ENCODE data around the gene KIAA0825. TPM values are rescaled to one million over a fixed set of nuclear protein-coding genes. Genes with fewer than 3 reads are reported as not detected.

The KIAA0825 gene
- total RNA-seq, 5 donors from 2014 or later (not counting 1 experiment from before 2014, with no cell fraction given), result 1.4 to 4.0 (median 1.6) TPM

GRCh38 chr5:94420885-94421284, 197.5 kb downstream of the KIAA0825 start:
- ChIA-PET POLR2A (no interaction called here), CTCF (interaction anchor here in 1 of 2 donors (0.6 kb wide), 1 partner anchor 1971 kb away, joined by 3 read pairs; no protein-coding TSS in a partner anchor)
- Mint-ChIP-seq H3K27me3 (no peaks in the 10 kb centered on the region), H3K27ac (no peak overlapping the region), H3K36me3 (no peaks in the 10 kb centered on the region), H3K9me3 (no peaks in the 10 kb centered on the region), H3K4me1 (no peaks in the 10 kb centered on the region), H3K4me3 (no peak overlapping the region)
- Histone ChIP-seq H3K27ac (ENCODE audit: low read length) (no peak overlapping the region), H3K27me3 (replicated peaks in 1 of 2; ENCODE audit: control insufficient read depth in 2 of 2, extremely low read depth in 1 of 2, insufficient read depth in 2 of 2, low read length in 1 of 2) (no peaks in the 10 kb centered on the region), H3K9me3 (no peaks in the 10 kb centered on the region), H3K36me3 (ENCODE audit: control insufficient read depth in 2 of 2, extremely low read depth in 1 of 2, insufficient read depth in 1 of 2, low read length in 1 of 2) (no peaks in the 10 kb centered on the region), H3K4me3 (ENCODE audit: control insufficient read depth in 1 of 2, extremely low read depth in 1 of 2, low read length in 1 of 2) (no peak overlapping the region), H3K4me1 (ENCODE audit: control insufficient read depth in 1 of 2, extremely low read depth in 1 of 2, insufficient read depth in 2 of 2, low read length in 2 of 2) (no peaks in the 10 kb centered on the region)
- no CpG with 5 or more reads among the region's 2 CpGs for WGBS (ENCODE audit: insufficient coverage)
- DNase-seq (no peak), ATAC-seq (replicated peaks in 1 of 4) (no peak)

DNA sequence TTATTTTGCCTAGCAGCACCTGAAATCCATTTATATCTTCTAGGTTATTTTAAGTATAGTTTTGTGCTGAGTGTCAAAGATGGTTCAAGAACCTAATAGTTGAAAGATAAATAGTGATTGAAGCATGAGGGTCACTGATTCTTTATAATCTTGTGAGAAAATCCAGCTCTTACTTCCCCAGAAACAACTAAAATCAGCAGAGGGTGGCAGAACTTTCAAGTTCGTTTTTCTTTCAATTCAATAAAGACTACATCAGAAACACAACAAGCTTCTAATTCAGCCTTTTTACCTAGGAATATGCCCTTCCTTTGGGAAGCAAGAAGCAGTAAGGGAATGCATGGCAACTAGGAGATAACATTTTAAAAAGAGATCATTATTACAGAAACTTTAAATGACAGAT, 202.6 kb downstream of the KIAA0825 start:
- Histone ChIP-seq H3K9me3 (no peaks in the 10 kb centered on the region), H3K36me3 (ENCODE audit: control insufficient read depth in 2 of 2, extremely low read depth in 1 of 2, insufficient read depth in 1 of 2, low read length in 1 of 2) (no peaks in the 10 kb centered on the region), H3K27me3 (replicated peaks in 1 of 2; ENCODE audit: control insufficient read depth in 2 of 2, extremely low read depth in 1 of 2, insufficient read depth in 2 of 2, low read length in 1 of 2) (no peaks in the 10 kb centered on the region), H3K27ac (ENCODE audit: low read length) (no peak overlapping the region), H3K4me1 (ENCODE audit: control insufficient read depth in 1 of 2, extremely low read depth in 1 of 2, insufficient read depth in 2 of 2, low read length in 2 of 2) (no peaks in the 10 kb centered on the region), H3K4me3 (ENCODE audit: control insufficient read depth in 1 of 2, extremely low read depth in 1 of 2, low read length in 1 of 2) (no peak overlapping the region)
- Mint-ChIP-seq H3K27me3 (no peaks in the 10 kb centered on the region), H3K9me3 (no peaks in the 10 kb centered on the region), H3K27ac (no peak overlapping the region), H3K36me3 (peaks cover 2% of the 10 kb centered on the region), H3K4me3 (no peak overlapping the region), H3K4me1 (no peaks in the 10 kb centered on the region)
- ChIA-PET CTCF (no interaction called here), POLR2A (no interaction called here)
- ATAC-seq (replicated peaks in 1 of 4) (no peak), DNase-seq (no peak)
- WGBS (ENCODE audit: insufficient coverage), result no CpG with 5 or more reads among the region's 1 CpG

DNA sequence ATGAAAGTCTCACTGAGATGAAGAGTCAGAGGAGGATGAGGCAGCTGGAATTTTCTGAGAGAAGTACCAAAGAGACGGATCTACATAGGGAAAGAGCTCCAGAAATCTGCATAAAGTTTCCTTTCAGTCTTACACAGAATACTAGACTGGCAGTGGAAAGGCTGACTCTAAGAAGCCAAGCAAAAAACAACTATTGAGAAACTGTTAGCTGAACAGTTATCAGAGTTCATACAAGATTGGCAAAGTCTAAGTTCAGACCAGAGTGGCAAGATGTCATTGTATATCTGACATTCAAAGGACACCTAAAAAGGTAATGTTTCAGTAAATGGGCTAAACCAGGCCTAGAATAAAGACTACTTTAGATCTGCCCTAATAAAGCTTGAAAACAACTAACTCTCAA, 209.0 kb downstream of the KIAA0825 start:
- no peaks in the 10 kb centered on the region for H3K4me1 Mint-ChIP-seq
- no peak overlapping the region for H3K27ac ChIP-seq (ENCODE audit: low read length)
- peaks cover 19% of the 10 kb centered on the region for H3K36me3 Mint-ChIP-seq
- no peaks in the 10 kb centered on the region for H3K9me3 ChIP-seq
- ATAC-seq (replicated peaks in 1 of 4) (no peak), DNase-seq (no peak)
- ChIA-PET POLR2A (interaction anchor here in 1 of 2 donors (0.7 kb wide), 1 partner anchor 78 kb away, joined by 3 read pairs; no protein-coding TSS in a partner anchor), CTCF (no interaction called here)
- no peak overlapping the region for H3K4me3 Mint-ChIP-seq
- H3K9me3 Mint-ChIP-seq, result peaks cover 0 to 15% (median 7%) of the 10 kb centered on the region in 3 donors
- no peaks in the 10 kb centered on the region for H3K4me1 ChIP-seq (ENCODE audit: control insufficient read depth in 1 of 2, extremely low read depth in 1 of 2, insufficient read depth in 2 of 2, low read length in 2 of 2)
- no peaks in the 10 kb centered on the region for H3K27me3 Mint-ChIP-seq
- H3K27ac Mint-ChIP-seq, result no peak overlapping the region
- H3K4me3 ChIP-seq (ENCODE audit: control insufficient read depth in 1 of 2, extremely low read depth in 1 of 2, low read length in 1 of 2), result no peak overlapping the region
- H3K27me3 ChIP-seq (replicated peaks in 1 of 2; ENCODE audit: control insufficient read depth in 2 of 2, extremely low read depth in 1 of 2, insufficient read depth in 2 of 2, low read length in 1 of 2), result no peaks in the 10 kb centered on the region
- WGBS (ENCODE audit: insufficient coverage), result 100% methylated on average over 1 of the region's 1 CpG
- no peaks in the 10 kb centered on the region for H3K36me3 ChIP-seq (ENCODE audit: control insufficient read depth in 2 of 2, extremely low read depth in 1 of 2, insufficient read depth in 1 of 2, low read length in 1 of 2)

DNA sequence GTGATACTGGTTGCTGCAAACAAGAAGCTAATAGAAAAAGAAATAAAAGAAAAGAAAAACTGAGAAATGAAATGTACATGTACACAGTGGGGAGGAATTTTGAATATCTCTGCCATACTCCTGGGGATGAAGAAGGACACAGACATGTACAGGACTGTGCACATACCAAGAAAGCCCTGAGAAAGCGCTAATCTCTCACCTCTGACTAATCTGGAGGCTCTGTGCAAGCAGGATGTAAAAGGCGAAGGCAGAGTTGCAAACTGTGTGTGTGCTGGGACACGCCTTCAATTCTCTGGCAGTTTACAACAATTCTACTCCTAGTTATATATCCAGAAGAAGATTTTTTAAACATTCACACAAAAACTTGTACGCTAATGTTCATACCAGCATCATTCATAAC, 211.4 kb downstream of the KIAA0825 start:
- ATAC-seq (replicated peaks in 1 of 4) (no peak), DNase-seq (no peak)
- Mint-ChIP-seq H3K27ac (no peak overlapping the region), H3K9me3 (peaks cover 0 to 15% (median 7%) of the 10 kb centered on the region in 3 donors), H3K36me3 (peaks cover 27% of the 10 kb centered on the region), H3K27me3 (no peaks in the 10 kb centered on the region), H3K4me3 (no peak overlapping the region), H3K4me1 (no peaks in the 10 kb centered on the region)
- Histone ChIP-seq H3K36me3 (ENCODE audit: control insufficient read depth in 2 of 2, extremely low read depth in 1 of 2, insufficient read depth in 1 of 2, low read length in 1 of 2) (no peaks in the 10 kb centered on the region), H3K9me3 (no peaks in the 10 kb centered on the region), H3K4me1 (ENCODE audit: control insufficient read depth in 1 of 2, extremely low read depth in 1 of 2, insufficient read depth in 2 of 2, low read length in 2 of 2) (no peaks in the 10 kb centered on the region), H3K27me3 (replicated peaks in 1 of 2; ENCODE audit: control insufficient read depth in 2 of 2, extremely low read depth in 1 of 2, insufficient read depth in 2 of 2, low read length in 1 of 2) (no peaks in the 10 kb centered on the region), H3K27ac (ENCODE audit: low read length) (no peak overlapping the region), H3K4me3 (ENCODE audit: control insufficient read depth in 1 of 2, extremely low read depth in 1 of 2, low read length in 1 of 2) (no peak overlapping the region)
- ChIA-PET CTCF (no interaction called here), POLR2A (no interaction called here)
- WGBS (ENCODE audit: insufficient coverage), result no CpG with 5 or more reads among the region's 4 CpGs

GRCh38 chr5:94403483-94403882, 214.9 kb downstream of the KIAA0825 start:
- Mint-ChIP-seq H3K36me3 (peaks cover 14% of the 10 kb centered on the region), H3K4me3 (no peak overlapping the region)
- CTCF ChIA-PET, result no interaction called here

DNA sequence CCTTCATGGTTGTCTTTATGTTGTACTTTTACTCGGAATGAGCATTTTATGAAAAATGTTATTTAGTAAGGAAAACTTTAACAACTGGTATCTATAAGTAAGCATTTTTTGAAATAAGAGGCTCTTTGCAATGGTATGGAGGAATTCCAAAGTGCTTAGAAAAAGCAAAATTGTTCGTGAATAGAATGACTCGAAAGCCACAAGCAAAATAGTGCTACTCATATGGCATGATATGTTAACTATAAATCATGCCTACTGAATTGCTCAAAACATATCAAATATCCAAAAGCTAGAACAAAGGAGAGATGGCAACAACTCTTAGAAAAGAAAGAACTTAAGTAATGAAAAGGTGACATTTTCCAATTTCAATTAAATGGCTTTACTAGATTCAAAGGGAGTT, 216.3 kb downstream of the KIAA0825 start:
- Mint-ChIP-seq H3K27ac (no peak overlapping the region), H3K4me1 (no peaks in the 10 kb centered on the region), H3K27me3 (no peaks in the 10 kb centered on the region), H3K4me3 (no peak overlapping the region), H3K9me3 (no peaks in the 10 kb centered on the region), H3K36me3 (peaks cover 11% of the 10 kb centered on the region)
- Histone ChIP-seq H3K36me3 (ENCODE audit: control insufficient read depth in 2 of 2, extremely low read depth in 1 of 2, insufficient read depth in 1 of 2, low read length in 1 of 2) (no peaks in the 10 kb centered on the region), H3K27me3 (replicated peaks in 1 of 2; ENCODE audit: control insufficient read depth in 2 of 2, extremely low read depth in 1 of 2, insufficient read depth in 2 of 2, low read length in 1 of 2) (no peaks in the 10 kb centered on the region), H3K9me3 (no peaks in the 10 kb centered on the region), H3K4me3 (ENCODE audit: control insufficient read depth in 1 of 2, extremely low read depth in 1 of 2, low read length in 1 of 2) (no peak overlapping the region), H3K27ac (ENCODE audit: low read length) (no peak overlapping the region), H3K4me1 (ENCODE audit: control insufficient read depth in 1 of 2, extremely low read depth in 1 of 2, insufficient read depth in 2 of 2, low read length in 2 of 2) (no peaks in the 10 kb centered on the region)
- DNase-seq (no peak), ATAC-seq (replicated peaks in 1 of 4) (no peak)
- POLR2A ChIA-PET, result no interaction called here
- no CpG with 5 or more reads among the region's 3 CpGs for WGBS (ENCODE audit: insufficient coverage)
- CTCF ChIA-PET, result no interaction called here

More at GRCh38 chr5:94403483-94403882, 214.9 kb downstream of the KIAA0825 start:
- Mint-ChIP-seq H3K4me1 (no peaks in the 10 kb centered on the region), H3K27me3 (no peaks in the 10 kb centered on the region), H3K9me3 (no peaks in the 10 kb centered on the region), H3K27ac (no peak overlapping the region)
- no peaks in the 10 kb centered on the region for H3K9me3 ChIP-seq
- WGBS (ENCODE audit: insufficient coverage), result 91% methylated on average over 4 of the region's 5 CpGs
- no peaks in the 10 kb centered on the region for H3K27me3 ChIP-seq (replicated peaks in 1 of 2; ENCODE audit: control insufficient read depth in 2 of 2, extremely low read depth in 1 of 2, insufficient read depth in 2 of 2, low read length in 1 of 2)
- no peaks in the 10 kb centered on the region for H3K36me3 ChIP-seq (ENCODE audit: control insufficient read depth in 2 of 2, extremely low read depth in 1 of 2, insufficient read depth in 1 of 2, low read length in 1 of 2)
- ATAC-seq (replicated peaks in 1 of 4), result no peak
- H3K4me1 ChIP-seq (ENCODE audit: control insufficient read depth in 1 of 2, extremely low read depth in 1 of 2, insufficient read depth in 2 of 2, low read length in 2 of 2), result no peaks in the 10 kb centered on the region
- H3K4me3 ChIP-seq (ENCODE audit: control insufficient read depth in 1 of 2, extremely low read depth in 1 of 2, low read length in 1 of 2), result no peak overlapping the region
- DNase-seq, result no peak
- no peak overlapping the region for H3K27ac ChIP-seq (ENCODE audit: low read length)
- POLR2A ChIA-PET, result no interaction called here

GRCh38 chr5:94397508-94397907, 220.9 kb downstream of the KIAA0825 start:
- H3K4me3 Mint-ChIP-seq, result no peak overlapping the region
- Histone ChIP-seq H3K4me1 (ENCODE audit: control insufficient read depth in 1 of 2, extremely low read depth in 1 of 2, insufficient read depth in 2 of 2, low read length in 2 of 2) (no peaks in the 10 kb centered on the region), H3K27ac (ENCODE audit: low read length) (no peak overlapping the region), H3K36me3 (ENCODE audit: control insufficient read depth in 2 of 2, extremely low read depth in 1 of 2, insufficient read depth in 1 of 2, low read length in 1 of 2) (no peaks in the 10 kb centered on the region), H3K27me3 (replicated peaks in 1 of 2; ENCODE audit: control insufficient read depth in 2 of 2, extremely low read depth in 1 of 2, insufficient read depth in 2 of 2, low read length in 1 of 2) (no peaks in the 10 kb centered on the region), H3K9me3 (no peaks in the 10 kb centered on the region), H3K4me3 (ENCODE audit: control insufficient read depth in 1 of 2, extremely low read depth in 1 of 2, low read length in 1 of 2) (no peak overlapping the region)
- H3K27me3 Mint-ChIP-seq, result no peaks in the 10 kb centered on the region
- ATAC-seq (replicated peaks in 1 of 4) (no peak), DNase-seq (no peak)
- no peaks in the 10 kb centered on the region for H3K4me1 Mint-ChIP-seq
- H3K9me3 Mint-ChIP-seq, result no peaks in the 10 kb centered on the region
- H3K27ac Mint-ChIP-seq, result no peak overlapping the region
- CTCF ChIA-PET, result no interaction called here
- POLR2A ChIA-PET, result no interaction called here
- H3K36me3 Mint-ChIP-seq, result peaks cover 9% of the 10 kb centered on the region
